ENCODE results near the gene DNAJB11. TPM values are rescaled to one million over a fixed set of nuclear protein-coding genes. Genes with fewer than 3 reads are reported as not detected.

The DNAJB11 gene
- polyA plus RNA-seq, 2 of the 4 experiments (the other 2 are of a cell fraction) = 55.2 to 61.9 TPM

DNA sequence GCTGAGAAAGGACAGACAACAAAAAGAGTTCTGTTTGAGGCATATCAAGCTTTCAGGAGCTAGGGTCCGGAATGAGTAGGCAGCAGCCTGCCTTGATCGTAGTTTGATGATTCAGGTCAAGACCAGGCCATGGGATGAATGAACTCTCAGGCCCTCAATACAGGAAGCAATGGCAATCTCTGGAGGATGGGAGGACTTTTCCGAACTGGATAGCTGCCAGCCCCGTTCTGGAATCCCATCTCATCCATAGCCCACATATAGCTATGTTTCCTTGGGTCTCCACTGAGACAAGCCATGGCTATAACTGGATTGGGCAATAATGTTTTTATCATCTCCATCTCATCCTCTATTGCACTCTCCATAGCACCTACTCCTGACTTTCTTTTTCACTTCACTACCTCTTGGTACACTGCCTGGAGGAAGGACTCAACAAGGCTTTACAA lies 55.1 kb downstream of the DNAJB11 start (continued):
- TF ChIP-seq, protein P1, sequence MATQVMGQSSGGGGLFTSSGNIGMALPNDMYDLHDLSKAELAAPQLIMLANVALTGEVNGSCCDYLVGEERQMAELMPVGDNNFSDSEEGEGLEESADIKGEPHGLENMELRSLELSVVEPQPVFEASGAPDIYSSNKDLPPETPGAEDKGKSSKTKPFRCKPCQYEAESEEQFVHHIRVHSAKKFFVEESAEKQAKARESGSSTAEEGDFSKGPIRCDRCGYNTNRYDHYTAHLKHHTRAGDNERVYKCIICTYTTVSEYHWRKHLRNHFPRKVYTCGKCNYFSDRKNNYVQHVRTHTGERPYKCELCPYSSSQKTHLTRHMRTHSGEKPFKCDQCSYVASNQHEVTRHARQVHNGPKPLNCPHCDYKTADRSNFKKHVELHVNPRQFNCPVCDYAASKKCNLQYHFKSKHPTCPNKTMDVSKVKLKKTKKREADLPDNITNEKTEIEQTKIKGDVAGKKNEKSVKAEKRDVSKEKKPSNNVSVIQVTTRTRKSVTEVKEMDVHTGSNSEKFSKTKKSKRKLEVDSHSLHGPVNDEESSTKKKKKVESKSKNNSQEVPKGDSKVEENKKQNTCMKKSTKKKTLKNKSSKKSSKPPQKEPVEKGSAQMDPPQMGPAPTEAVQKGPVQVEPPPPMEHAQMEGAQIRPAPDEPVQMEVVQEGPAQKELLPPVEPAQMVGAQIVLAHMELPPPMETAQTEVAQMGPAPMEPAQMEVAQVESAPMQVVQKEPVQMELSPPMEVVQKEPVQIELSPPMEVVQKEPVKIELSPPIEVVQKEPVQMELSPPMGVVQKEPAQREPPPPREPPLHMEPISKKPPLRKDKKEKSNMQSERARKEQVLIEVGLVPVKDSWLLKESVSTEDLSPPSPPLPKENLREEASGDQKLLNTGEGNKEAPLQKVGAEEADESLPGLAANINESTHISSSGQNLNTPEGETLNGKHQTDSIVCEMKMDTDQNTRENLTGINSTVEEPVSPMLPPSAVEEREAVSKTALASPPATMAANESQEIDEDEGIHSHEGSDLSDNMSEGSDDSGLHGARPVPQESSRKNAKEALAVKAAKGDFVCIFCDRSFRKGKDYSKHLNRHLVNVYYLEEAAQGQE (IDR thresholded peaks at IDR 0.05) = no peak

DNA sequence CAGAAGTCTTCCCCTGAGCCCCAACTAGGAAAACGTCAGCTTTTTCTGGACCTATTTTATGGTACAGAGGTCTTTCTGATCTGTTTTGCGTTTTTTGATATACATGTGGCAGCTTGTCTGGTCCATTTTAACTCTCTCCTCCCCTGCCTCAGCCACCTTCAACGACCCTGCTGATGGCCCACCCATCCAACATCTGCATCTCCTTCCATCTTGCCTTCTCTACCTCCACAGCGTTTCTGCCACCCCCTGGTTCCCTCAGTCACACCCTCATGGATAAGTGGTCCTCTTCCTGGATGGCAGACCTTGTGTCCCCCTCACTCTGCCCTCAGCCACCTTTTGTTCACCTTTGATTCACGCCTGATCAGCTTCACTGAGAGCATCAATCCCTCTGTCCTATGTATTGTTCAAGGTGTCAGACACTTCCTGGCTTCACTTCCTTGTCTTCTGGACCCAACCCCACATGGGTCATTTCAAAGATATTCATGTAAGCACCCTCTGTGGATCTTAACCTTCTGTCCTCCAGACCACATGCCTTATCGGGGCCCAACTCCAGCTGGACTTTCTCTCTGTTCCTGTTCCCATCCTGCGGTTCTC lies 55.8 kb downstream of the DNAJB11 start:
- POLR2A ChIA-PET = no interaction called here
- Histone ChIP-seq H3K4me2 (no peak overlapping the region), H3K4me1 (no peaks in the 10 kb centered on the region), H3K4me3 (no peak overlapping the region), H3K27ac (no peak overlapping the region), H3K9me3 (no peaks in the 10 kb centered on the region)
- no peak for FAIRE-seq
- no peak for ATAC-seq
- no peak for TF ChIP-seq RCOR1 (IDR thresholded peaks at IDR 0.05; ENCODE audit: low read depth, low read length)
- no peak for TF ChIP-seq CBX2 (IDR thresholded peaks at IDR 0.05; ENCODE audit: borderline replicate concordance, low read depth)
- no peak for TF ChIP-seq RNF2 (IDR thresholded peaks at IDR 0.05; ENCODE audit: borderline replicate concordance, low read depth)
- TF ChIP-seq MAFK (IDR thresholded peaks at IDR 0.05; ENCODE audit: partially characterized antibody) = no peak
- no peak for TF ChIP-seq ZNF302 (CRISPR knock-in tag; IDR thresholded peaks at IDR 0.05)
- TF ChIP-seq MYC (IDR thresholded peaks at IDR 0.05; ENCODE audit: borderline replicate concordance, low read length) = no peak
- TF ChIP-seq NFE2L2 (conservative IDR thresholded peaks at IDR 0.05; ENCODE audit: low read length) = no peak
- TF ChIP-seq RAD21 (conservative IDR thresholded peaks at IDR 0.05 in 1 of 2, IDR thresholded peaks at IDR 0.05 in 1 of 2) = no peak
- no peak for TF ChIP-seq FOSL2 (IDR thresholded peaks at IDR 0.05)
- no peak for TF ChIP-seq FOSL2 (CRISPR knock-in tag; IDR thresholded peaks at IDR 0.05)
- no peak for TF ChIP-seq JUN (IDR thresholded peaks at IDR 0.05)
- no peak for TF ChIP-seq EHMT2 (IDR thresholded peaks at IDR 0.05; ENCODE audit: low read depth)
- TF ChIP-seq, protein P2, sequence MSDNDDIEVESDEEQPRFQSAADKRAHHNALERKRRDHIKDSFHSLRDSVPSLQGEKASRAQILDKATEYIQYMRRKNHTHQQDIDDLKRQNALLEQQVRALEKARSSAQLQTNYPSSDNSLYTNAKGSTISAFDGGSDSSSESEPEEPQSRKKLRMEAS (IDR thresholded peaks at IDR 0.05) = no peak
- TF ChIP-seq, protein P3, sequence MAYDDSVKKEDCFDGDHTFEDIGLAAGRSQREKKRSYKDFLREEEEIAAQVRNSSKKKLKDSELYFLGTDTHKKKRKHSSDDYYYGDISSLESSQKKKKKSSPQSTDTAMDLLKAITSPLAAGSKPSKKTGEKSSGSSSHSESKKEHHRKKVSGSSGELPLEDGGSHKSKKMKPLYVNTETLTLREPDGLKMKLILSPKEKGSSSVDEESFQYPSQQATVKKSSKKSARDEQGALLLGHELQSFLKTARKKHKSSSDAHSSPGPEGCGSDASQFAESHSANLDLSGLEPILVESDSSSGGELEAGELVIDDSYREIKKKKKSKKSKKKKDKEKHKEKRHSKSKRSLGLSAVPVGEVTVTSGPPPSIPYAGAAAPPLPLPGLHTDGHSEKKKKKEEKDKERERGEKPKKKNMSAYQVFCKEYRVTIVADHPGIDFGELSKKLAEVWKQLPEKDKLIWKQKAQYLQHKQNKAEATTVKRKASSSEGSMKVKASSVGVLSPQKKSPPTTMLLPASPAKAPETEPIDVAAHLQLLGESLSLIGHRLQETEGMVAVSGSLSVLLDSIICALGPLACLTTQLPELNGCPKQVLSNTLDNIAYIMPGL (CRISPR knock-in tag; IDR thresholded peaks at IDR 0.05; ENCODE audit: borderline replicate concordance) = no peak
- no peak for TF ChIP-seq EP300 (IDR thresholded peaks at IDR 0.05)
- TF ChIP-seq NR3C1 (IDR thresholded peaks at IDR 0.05) = no peak
- TF ChIP-seq CHD2 (IDR thresholded peaks at IDR 0.05; ENCODE audit: low read length, partially characterized antibody) = no peak
- TF ChIP-seq ZC3H11A (IDR thresholded peaks at IDR 0.05) = no peak
- no peak for TF ChIP-seq HOXA7 (CRISPR knock-in tag; IDR thresholded peaks at IDR 0.05)
- TF ChIP-seq TP53 (CRISPR knock-in tag; IDR thresholded peaks at IDR 0.05) = no peak
- 41% methylated on average over 7 of the region's 7 CpGs for WGBS (ENCODE audit: missing lambda C conversion rate)
- CTCF ChIA-PET = interaction anchor here (1.8 to 2.7 kb wide), 2 partner anchors 9 to 11 kb away, joined by 11 to 22 read pairs; no protein-coding TSS in a partner anchor
- DNase-seq (ENCODE audit: low read depth in 1 of 2, low spot score in 1 of 2) = no peak
